DOHH2 (cell line): ENCODE results near the gene CYFIP2.

Experiments
- H3F3A ChIP-seq: fragments of 200-600 bp; sonication (generic), shearing (Covaris generic); 2 replicates; pipeline ENCODE4 v1.6.0; 2016; ENCODE audit warnings: antibody characterized with exemption, mild to moderate bottlenecking; ENCODE audit not compliant: control insufficient read depth, insufficient read depth
- H3K27ac ChIP-seq: fragments of 200-600 bp; sonication (generic); 2 replicates; pipeline ENCODE4 v1.5.1; 2014; ENCODE audit warnings: low read depth, mild to moderate bottlenecking, low read length, moderate library complexity
- H3K27me3 ChIP-seq: fragments of 200-600 bp; sonication (generic); 2 replicates; pipeline ENCODE4 v1.6.1; 2014; ENCODE audit warnings: mild to moderate bottlenecking, low read length, mixed read lengths; ENCODE audit not compliant: control insufficient read depth
- H3K36me3 ChIP-seq: fragments of 200-600 bp; sonication (generic); 2 replicates; pipeline ENCODE4 v1.6.1; 2014; ENCODE audit warnings: mild to moderate bottlenecking, low read length, moderate library complexity, mixed read lengths; ENCODE audit not compliant: control insufficient read depth
- H3K4me1 ChIP-seq: fragments of 200-600 bp; sonication (generic); 2 replicates; pipeline ENCODE4 v1.6.1; 2014; ENCODE audit warnings: mild to moderate bottlenecking, low read length, mixed read lengths; ENCODE audit not compliant: control insufficient read depth
- H3K4me2 ChIP-seq: fragments of 200-600 bp; sonication (generic); 2 replicates; pipeline ENCODE4 v1.6.0; 2014; ENCODE audit warnings: mild to moderate bottlenecking, low read length, moderate library complexity
- H3K4me3 ChIP-seq: fragments of 200-600 bp; sonication (generic); 2 replicates; pipeline ENCODE4 v1.5.1; 2014; ENCODE audit warnings: mild to moderate bottlenecking, low read length, mixed read lengths
- H3K79me2 ChIP-seq: fragments of 200-600 bp; sonication (generic); 2 replicates; pipeline ENCODE4 v1.6.1; 2014; ENCODE audit warnings: mild to moderate bottlenecking, low read length, mixed read lengths; ENCODE audit not compliant: control insufficient read depth
- H3K9me2 ChIP-seq: fragments of 200-600 bp; sonication (generic); replicated peaks from 2 replicates; pipeline ENCODE4 v1.6.1; 2014; ENCODE audit warnings: mild to moderate bottlenecking, low read length, mixed read lengths; ENCODE audit not compliant: control insufficient read depth
- H3K9me3 ChIP-seq: fragments of 200-600 bp; sonication (generic); 2 replicates; pipeline ENCODE4 v1.6.1; 2014; ENCODE audit warnings: antibody characterized with exemption, low read length, mixed read lengths; ENCODE audit not compliant: control insufficient read depth, insufficient read depth
- H4K20me1 ChIP-seq: fragments of 200-600 bp; sonication (generic); 2 replicates; pipeline ENCODE4 v1.6.0; 2014; ENCODE audit warnings: low read depth, mild to moderate bottlenecking, antibody characterized with exemption, low read length, moderate library complexity; ENCODE audit not compliant: control insufficient read depth, insufficient read depth
- CTCF ChIP-seq: fragments of 200-600 bp; sonication (generic); IDR thresholded peaks from one replicate; pipeline ENCODE4 v1.5.1; 2014; ENCODE audit warnings: antibody characterized with exemption, mild to moderate bottlenecking, low read depth, low read length; ENCODE audit not compliant: poor library complexity, severe bottlenecking
- EZH2phosphoT487 ChIP-seq: fragments of 200-600 bp; sonication (generic); IDR thresholded peaks from 2 replicates; pipeline ENCODE4 v1.6.1; 2017; ENCODE audit warnings: borderline replicate concordance, mild to moderate bottlenecking, antibody characterized with exemption, low read length, moderate library complexity, mixed read lengths

CYFIP2 gene

DNA sequence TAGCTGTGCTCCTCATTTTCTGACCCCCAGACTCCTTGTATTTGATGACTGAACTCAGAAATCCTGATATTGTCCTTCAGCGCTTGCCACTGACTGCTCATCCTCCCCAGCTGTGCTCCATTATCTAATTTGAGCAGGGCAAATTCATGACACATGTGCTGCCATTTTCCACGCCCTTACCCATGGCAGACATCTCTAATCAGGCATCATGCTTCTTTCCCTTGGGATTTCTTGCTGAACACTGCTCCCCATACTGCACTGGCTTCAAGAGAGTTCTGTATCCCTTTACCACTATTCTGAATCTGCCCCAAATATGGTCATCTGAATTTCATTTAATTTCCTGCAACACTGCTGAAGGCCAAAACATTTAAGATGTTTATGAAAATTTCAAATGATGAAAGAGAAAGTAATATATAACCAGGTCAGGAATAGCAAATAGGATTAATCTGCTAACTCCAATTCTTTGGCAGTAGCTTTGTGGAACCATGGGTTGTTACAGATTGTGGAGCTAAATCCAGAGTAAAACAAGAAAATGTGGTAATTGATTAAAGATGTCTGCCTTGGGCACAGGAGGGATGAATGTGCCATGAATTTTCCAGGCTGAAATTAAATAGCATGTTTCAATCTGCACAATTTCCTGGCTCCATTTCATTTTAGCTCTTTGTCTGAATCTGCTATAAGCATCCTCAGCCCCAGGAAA lies 93.6 kb downstream of the CYFIP2 start:
- no peaks in the 10 kb centered on the region for H3K9me3 ChIP-seq
- no peaks in the 10 kb centered on the region for H3K27me3 ChIP-seq
- no peaks in the 10 kb centered on the region for H3K79me2 ChIP-seq
- peaks cover 96% of the 10 kb centered on the region for H3K36me3 ChIP-seq
- no peaks in the 10 kb centered on the region for H3K9me2 ChIP-seq
- H3K4me3 ChIP-seq: no peak overlapping the region
- H3F3A ChIP-seq: no peaks in the 10 kb centered on the region
- no peaks in the 10 kb centered on the region; the same call in 1 of the 2 replicates for H4K20me1 ChIP-seq
- H3K27ac ChIP-seq: no peak overlapping the region
- no peak overlapping the region for H3K4me2 ChIP-seq
- peaks cover 13% of the 10 kb centered on the region for H3K4me1 ChIP-seq
- no peak for TF ChIP-seq CTCF
- TF ChIP-seq EZH2phosphoT487: no peak

DNA sequence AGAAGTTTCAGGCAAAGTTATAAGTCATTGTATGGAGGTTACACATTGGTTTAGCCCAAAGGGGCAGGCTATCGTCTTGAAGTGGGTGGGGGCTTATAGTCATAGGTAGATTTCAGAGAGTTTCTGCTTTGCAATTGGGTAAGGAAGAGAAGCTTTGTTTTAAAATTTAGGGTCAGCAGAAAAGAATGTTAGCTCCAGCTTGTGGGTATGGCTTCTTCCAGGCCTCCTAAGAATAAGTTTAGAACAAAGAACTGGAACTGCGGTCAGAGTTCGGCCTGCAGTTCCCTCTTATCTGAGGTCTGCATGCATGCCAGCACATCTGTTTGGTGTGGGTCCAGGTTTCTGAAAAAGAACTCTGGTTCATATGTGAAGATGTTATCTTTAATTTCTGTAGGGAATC lies 96.1 kb downstream of the CYFIP2 start:
- Histone ChIP-seq H3K9me3 (no peaks in the 10 kb centered on the region), H3K79me2 (no peaks in the 10 kb centered on the region), H3K4me2 (no peak overlapping the region), H4K20me1 (no peaks in the 10 kb centered on the region), H3K4me3 (no peak overlapping the region), H3K27me3 (no peaks in the 10 kb centered on the region), H3K27ac (no peak overlapping the region), H3F3A (no peaks in the 10 kb centered on the region), H3K4me1 (no peaks in the 10 kb centered on the region), H3K9me2 (no peaks in the 10 kb centered on the region), H3K36me3 (peaks cover 98% of the 10 kb centered on the region)
- no peak for TF ChIP-seq CTCF
- TF ChIP-seq EZH2phosphoT487: no peak

DNA sequence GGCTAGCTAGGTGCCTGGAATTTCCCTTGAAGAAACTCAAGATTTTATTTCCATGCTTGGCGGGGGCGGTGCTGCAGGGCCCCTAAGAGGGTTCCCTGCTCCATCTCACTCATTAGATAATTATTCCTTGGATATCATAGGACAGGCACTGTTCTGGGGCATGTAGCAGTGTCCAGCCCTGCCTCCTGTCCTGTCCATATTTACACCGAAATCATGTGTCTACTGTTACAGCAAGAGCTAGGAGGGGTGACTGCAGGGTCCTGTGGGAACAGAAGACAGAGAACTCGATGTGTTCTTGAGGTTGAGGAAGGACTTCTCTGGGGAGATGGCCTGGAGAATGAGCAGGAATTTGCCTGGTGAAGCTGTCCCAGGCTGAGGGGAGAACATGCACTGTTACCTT lies 96.6 kb downstream of the CYFIP2 start:
- no peaks in the 10 kb centered on the region for H3K79me2 ChIP-seq
- TF ChIP-seq CTCF: no peak
- TF ChIP-seq EZH2phosphoT487: no peak
- no peaks in the 10 kb centered on the region for H3K27me3 ChIP-seq
- no peaks in the 10 kb centered on the region for H3K4me1 ChIP-seq
- H4K20me1 ChIP-seq: no peaks in the 10 kb centered on the region
- H3K4me3 ChIP-seq: no peak overlapping the region
- no peak overlapping the region for H3K27ac ChIP-seq
- H3K4me2 ChIP-seq: no peak overlapping the region
- no peaks in the 10 kb centered on the region for H3K9me3 ChIP-seq
- H3K36me3 ChIP-seq: peaks cover 98% of the 10 kb centered on the region
- H3F3A ChIP-seq: no peaks in the 10 kb centered on the region
- H3K9me2 ChIP-seq: no peaks in the 10 kb centered on the region
